ENCODE data around the gene DACT3.
A peak's percentile ranks its signal among the peaks of the same experiment; 100 is the strongest.

Gene DACT3

DNA sequence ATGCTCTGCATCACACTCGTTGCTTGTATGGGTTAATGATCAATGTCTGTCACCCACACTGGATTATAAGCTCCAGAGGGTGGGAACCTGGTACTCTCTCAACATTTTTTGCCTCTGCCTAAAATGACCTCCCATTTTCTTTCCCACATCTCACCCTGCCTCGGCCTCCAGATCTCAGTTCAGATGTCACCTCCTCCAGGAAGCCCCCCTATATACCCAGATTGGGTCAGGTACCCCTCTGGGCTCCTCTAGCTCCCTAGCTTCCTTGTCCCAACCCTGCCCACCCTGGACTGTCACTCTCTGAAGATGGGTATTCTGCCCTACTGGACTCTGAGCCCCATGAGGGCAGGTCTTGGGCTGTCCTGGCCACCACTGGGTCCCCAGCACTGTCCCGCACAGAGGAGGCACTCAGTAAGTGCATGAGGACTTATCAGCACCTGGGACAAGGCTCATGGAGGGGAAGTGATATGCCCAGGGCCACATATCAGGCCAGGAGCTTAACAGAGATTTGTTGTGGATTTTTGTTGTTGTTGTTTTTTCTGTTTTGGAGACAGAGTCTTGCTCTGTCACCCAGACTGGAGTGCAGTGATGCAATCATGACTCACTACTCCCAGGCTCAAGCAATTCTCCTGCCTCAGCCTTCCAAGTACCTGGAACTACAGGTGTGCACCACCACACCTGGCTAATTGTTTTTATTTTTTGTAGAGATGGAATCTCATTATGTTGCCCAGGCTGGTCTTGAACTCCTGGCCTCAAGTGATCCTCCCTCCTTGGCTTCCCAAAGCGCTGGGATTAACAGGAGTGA is 32.1 kb upstream of the DACT3 start:
- H3K9me3 ChIP-seq (ENCODE audit: control insufficient read depth in 2 of 2, low read length in 2 of 2): no peaks in the 10 kb centered on the region
- peaks cover 11% of the 10 kb centered on the region for H3K4me1 ChIP-seq (ENCODE audit: control insufficient read depth, insufficient read depth, low read length)
- H3K36me3 ChIP-seq (ENCODE audit: control insufficient read depth in 2 of 2, insufficient read depth in 2 of 2, low read length in 2 of 2): peaks cover 52 to 57% of the 10 kb centered on the region in 2 donors
- no peak overlapping the region for H3K27ac ChIP-seq (ENCODE audit: low read length)
- peak overlapping the region in 1 of 2 donors; percentile 29 for H3K9ac ChIP-seq (ENCODE audit: low read length in 2 of 2)
- H3K27me3 ChIP-seq (ENCODE audit: control insufficient read depth in 1 of 2, insufficient read depth in 2 of 2, low read length in 2 of 2): no peaks in the 10 kb centered on the region
- H3K4me3 ChIP-seq (ENCODE audit: low read length in 2 of 2): no peak overlapping the region

DNA sequence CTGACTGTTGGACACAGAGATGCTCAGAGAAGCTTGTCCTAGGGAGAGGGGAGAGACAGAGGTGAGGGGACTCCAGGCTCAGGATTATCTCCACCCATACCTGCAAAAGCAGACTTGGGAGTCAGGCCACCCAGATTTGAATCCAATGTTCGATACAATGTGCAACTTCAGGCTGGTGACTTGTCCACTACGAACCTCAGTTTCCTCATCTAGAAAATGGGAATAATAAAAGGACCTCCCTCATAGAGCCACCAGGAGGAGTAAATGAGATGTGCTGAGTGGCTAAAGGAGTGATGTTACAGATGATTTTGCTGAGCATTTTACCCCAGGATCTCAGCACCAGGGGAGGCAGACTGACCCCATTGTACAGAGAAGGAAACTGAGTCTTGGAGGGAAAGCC is 31.0 kb upstream of the DACT3 start:
- H3K4me3 ChIP-seq (ENCODE audit: low read length in 2 of 2): no peak overlapping the region

DNA sequence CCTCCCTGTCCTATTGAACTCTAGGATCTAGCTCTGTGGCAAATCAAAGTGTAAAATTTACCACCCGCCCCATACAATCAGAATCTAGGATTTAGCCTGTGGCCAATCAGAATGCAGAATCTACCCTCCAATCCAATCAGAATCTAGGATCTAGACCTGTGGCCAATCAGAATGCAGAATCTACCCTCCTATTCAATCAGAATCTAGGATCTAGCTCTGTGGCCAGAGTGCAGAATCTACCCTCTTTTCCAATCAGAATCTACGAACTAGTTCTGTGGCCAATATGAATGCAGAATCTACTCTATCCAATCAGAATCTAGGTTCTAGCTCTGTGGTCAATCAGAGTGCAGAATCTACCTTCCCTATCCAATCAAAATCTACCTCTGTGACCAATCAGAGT is 30.1 kb upstream of the DACT3 start:
- Histone ChIP-seq H3K27me3 (ENCODE audit: control insufficient read depth in 1 of 2, insufficient read depth in 2 of 2, low read length in 2 of 2) (no peaks in the 10 kb centered on the region), H3K27ac (ENCODE audit: low read length) (no peak overlapping the region), H3K36me3 (ENCODE audit: control insufficient read depth in 2 of 2, insufficient read depth in 2 of 2, low read length in 2 of 2) (peaks cover 60 to 61% of the 10 kb centered on the region in 2 donors), H3K4me1 (ENCODE audit: control insufficient read depth, insufficient read depth, low read length) (no peaks in the 10 kb centered on the region), H3K9ac (ENCODE audit: low read length in 2 of 2) (no peak overlapping the region), H3K9me3 (ENCODE audit: control insufficient read depth in 2 of 2, low read length in 2 of 2) (no peaks in the 10 kb centered on the region), H3K4me3 (ENCODE audit: low read length in 2 of 2) (no peak overlapping the region)

More for the DNA sequence above, 31.0 kb upstream of the DACT3 start:
- H3K9me3 ChIP-seq (ENCODE audit: control insufficient read depth in 2 of 2, low read length in 2 of 2): no peaks in the 10 kb centered on the region
- H3K4me1 ChIP-seq (ENCODE audit: control insufficient read depth, insufficient read depth, low read length): peaks cover 3% of the 10 kb centered on the region
- no peak overlapping the region for H3K27ac ChIP-seq (ENCODE audit: low read length)
- peaks cover 61 to 65% of the 10 kb centered on the region in 2 donors for H3K36me3 ChIP-seq (ENCODE audit: control insufficient read depth in 2 of 2, insufficient read depth in 2 of 2, low read length in 2 of 2)
- no peak overlapping the region for H3K9ac ChIP-seq (ENCODE audit: low read length in 2 of 2)
- H3K27me3 ChIP-seq (ENCODE audit: control insufficient read depth in 1 of 2, insufficient read depth in 2 of 2, low read length in 2 of 2): no peaks in the 10 kb centered on the region

DNA sequence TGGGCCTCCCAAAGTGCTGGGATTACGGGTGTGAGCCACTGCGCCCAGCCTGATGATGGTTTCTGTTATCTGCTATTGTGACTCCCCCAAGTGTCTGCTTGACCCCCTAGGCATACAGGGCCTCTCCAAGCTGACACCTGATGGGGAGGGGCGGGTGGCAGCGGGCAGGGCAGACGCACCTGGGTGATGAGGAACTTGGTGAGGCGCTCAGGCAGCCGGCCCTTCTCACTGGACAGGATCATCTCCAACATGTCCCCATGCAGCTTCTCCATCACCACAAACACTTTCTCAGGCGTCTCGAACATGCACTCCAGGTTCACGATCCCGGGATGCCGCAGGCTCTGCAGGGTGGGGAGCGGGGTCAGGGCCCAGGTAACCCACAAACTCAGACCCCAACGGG is 28.4 kb upstream of the DACT3 start:
- Histone ChIP-seq H3K4me1 (ENCODE audit: control insufficient read depth, insufficient read depth, low read length) (no peaks in the 10 kb centered on the region), H3K36me3 (ENCODE audit: control insufficient read depth in 2 of 2, insufficient read depth in 2 of 2, low read length in 2 of 2) (peaks cover 64 to 65% of the 10 kb centered on the region in 2 donors), H3K9me3 (ENCODE audit: control insufficient read depth in 2 of 2, low read length in 2 of 2) (no peaks in the 10 kb centered on the region), H3K9ac (ENCODE audit: low read length in 2 of 2) (no peak overlapping the region), H3K27me3 (ENCODE audit: control insufficient read depth in 1 of 2, insufficient read depth in 2 of 2, low read length in 2 of 2) (no peaks in the 10 kb centered on the region), H3K4me3 (ENCODE audit: low read length in 2 of 2) (no peak overlapping the region), H3K27ac (ENCODE audit: low read length) (no peak overlapping the region)

DNA sequence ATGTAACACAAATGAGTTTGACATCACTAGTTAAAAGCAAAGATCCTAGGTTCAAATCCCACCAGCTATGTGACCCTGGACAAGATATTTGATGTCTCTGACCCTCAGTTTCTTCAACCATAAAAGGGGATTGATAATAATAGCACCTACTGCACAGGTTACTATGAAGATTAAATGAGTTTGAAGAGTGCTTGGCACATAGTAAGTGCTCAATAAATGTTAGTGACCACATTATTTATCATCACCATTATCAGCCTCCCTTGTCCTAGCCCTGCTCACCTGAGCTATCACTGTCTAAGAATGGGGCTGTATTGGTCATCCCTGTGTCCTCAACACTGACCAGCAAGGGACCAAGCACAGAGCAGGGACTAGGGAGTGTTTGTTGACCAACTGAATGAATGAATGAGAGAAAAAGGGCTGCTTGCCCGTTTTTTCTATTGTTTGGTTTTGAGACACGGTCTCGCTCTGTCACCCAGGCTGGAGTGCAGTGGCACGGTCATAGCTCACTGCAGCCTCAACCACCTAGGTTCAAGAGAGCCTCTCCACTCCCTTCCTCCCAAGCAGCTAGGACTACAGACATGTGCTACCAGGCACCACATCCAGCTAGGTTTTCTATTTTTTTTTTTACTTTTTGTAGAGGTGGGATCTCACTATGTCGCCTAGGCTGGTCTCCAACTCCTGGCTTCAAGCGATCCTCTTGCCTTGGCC is 26.6 kb upstream of the DACT3 start:
- Histone ChIP-seq H3K4me3 (ENCODE audit: low read length in 2 of 2) (no peak overlapping the region), H3K27ac (ENCODE audit: low read length) (no peak overlapping the region), H3K36me3 (ENCODE audit: control insufficient read depth in 2 of 2, insufficient read depth in 2 of 2, low read length in 2 of 2) (peaks cover 53 to 60% of the 10 kb centered on the region in 2 donors), H3K9me3 (ENCODE audit: control insufficient read depth in 2 of 2, low read length in 2 of 2) (no peaks in the 10 kb centered on the region), H3K9ac (ENCODE audit: low read length in 2 of 2) (no peak overlapping the region), H3K4me1 (ENCODE audit: control insufficient read depth, insufficient read depth, low read length) (no peaks in the 10 kb centered on the region), H3K27me3 (ENCODE audit: control insufficient read depth in 1 of 2, insufficient read depth in 2 of 2, low read length in 2 of 2) (no peaks in the 10 kb centered on the region)

DNA sequence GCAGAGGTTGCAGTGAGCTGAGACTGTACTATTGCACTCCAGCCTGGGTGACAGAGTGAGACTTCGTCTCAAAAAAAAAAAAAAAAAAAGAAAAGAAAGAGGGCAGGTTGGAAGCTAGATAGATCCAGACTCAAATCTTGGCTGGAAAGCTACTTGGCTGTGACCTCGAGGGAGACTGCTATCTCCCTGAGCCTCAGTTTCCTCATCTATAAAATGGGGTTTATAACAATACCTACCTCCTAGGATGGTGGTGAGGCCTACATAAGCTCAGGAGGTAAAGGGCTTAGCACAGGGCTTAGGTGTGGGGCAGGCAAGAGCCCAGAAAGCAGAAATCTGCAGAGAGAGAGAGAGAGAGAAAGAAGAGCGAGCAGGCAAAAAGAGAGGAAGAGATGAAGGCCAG is 24.2 kb upstream of the DACT3 start:
- Histone ChIP-seq H3K4me3 (ENCODE audit: low read length in 2 of 2) (no peak overlapping the region), H3K4me1 (ENCODE audit: control insufficient read depth, insufficient read depth, low read length) (no peaks in the 10 kb centered on the region), H3K9ac (ENCODE audit: low read length in 2 of 2) (no peak overlapping the region), H3K27ac (ENCODE audit: low read length) (no peak overlapping the region), H3K9me3 (ENCODE audit: control insufficient read depth in 2 of 2, low read length in 2 of 2) (no peaks in the 10 kb centered on the region), H3K36me3 (ENCODE audit: control insufficient read depth in 2 of 2, insufficient read depth in 2 of 2, low read length in 2 of 2) (peaks cover 30 to 37% of the 10 kb centered on the region in 2 donors), H3K27me3 (ENCODE audit: control insufficient read depth in 1 of 2, insufficient read depth in 2 of 2, low read length in 2 of 2) (no peaks in the 10 kb centered on the region)

DNA sequence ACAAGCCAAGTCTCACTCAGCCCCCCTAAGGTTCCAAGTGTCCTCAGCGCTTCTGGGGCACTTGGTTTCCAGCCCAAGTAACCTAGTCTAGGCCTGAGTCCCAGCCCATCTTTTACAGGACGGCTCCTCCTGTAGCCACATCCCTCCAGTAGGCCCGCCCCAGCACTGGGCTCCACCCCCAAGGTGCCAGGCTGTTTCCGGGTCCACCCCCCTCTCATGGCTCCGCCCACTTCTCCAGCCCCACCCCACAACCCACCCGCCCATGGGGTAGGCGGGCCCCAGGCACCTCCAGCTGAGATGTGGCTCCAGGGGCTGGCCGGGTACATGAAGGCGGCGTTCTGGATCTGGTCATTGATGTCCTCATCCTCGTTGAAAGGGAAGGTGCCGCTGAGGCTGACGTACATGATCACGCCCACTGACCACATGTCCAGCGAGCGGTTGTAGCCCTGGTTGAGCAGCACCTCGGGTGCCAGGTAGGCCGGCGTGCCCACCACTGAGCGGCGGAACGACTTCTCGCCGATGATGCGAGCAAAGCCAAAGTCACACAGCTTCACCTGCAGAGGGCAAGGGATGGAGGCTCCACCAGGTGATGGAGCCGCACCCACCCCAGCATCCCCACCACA is 17.2 kb upstream of the DACT3 start:
- Histone ChIP-seq H3K27ac (ENCODE audit: low read length) (no peak overlapping the region), H3K27me3 (ENCODE audit: control insufficient read depth in 1 of 2, insufficient read depth in 2 of 2, low read length in 2 of 2) (no peaks in the 10 kb centered on the region), H3K9ac (ENCODE audit: low read length in 2 of 2) (no peak overlapping the region), H3K36me3 (ENCODE audit: control insufficient read depth in 2 of 2, insufficient read depth in 2 of 2, low read length in 2 of 2) (peaks cover 21 to 40% of the 10 kb centered on the region in 2 donors), H3K4me1 (ENCODE audit: control insufficient read depth, insufficient read depth, low read length) (no peaks in the 10 kb centered on the region), H3K9me3 (ENCODE audit: control insufficient read depth in 2 of 2, low read length in 2 of 2) (no peaks in the 10 kb centered on the region), H3K4me3 (ENCODE audit: low read length in 2 of 2) (no peak overlapping the region)

DNA sequence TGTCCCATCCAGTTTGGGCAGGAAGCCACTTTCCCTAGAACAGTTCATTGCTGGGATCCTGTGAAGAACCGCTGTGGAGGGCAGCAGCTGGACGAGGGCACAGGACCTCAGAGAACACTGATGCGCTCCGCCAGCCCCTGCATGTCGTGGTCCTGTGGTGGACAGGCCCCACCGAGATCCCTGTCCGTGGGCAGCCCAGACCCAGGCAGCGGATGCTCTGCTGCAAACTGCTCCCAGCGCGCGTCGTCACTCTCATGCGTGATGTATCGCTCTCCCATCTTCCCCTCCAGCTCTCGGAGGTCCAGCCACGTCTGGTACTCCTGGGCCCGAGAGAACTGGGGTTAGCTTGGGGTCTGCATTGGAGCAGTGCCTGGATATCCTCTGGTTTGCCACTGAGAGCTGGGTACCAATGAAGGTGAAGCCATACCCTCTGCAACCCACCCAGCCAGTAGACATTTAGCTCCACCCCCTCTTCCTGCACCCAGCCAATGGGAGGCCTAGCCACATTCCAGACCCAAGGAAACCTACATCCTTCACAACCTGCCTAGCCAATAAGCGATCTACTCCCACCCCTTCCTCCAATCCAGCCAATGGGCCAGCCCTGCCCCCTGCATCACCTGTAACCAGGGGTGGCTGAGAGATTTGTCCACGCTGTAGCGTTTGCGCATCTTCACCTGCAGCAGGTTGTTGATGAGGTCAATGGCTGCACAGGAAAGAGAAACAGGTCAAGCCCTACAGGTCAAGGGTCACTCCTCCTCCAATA is 13.6 kb upstream of the DACT3 start:
- H3K9me3 ChIP-seq (ENCODE audit: control insufficient read depth in 2 of 2, low read length in 2 of 2): no peaks in the 10 kb centered on the region
- no peak overlapping the region for H3K9ac ChIP-seq (ENCODE audit: low read length in 2 of 2)
- peaks cover 18 to 40% of the 10 kb centered on the region in 2 donors for H3K36me3 ChIP-seq (ENCODE audit: control insufficient read depth in 2 of 2, insufficient read depth in 2 of 2, low read length in 2 of 2)
- no peak overlapping the region for H3K4me3 ChIP-seq (ENCODE audit: low read length in 2 of 2)
- H3K27ac ChIP-seq (ENCODE audit: low read length): no peak overlapping the region
- H3K27me3 ChIP-seq (ENCODE audit: control insufficient read depth in 1 of 2, insufficient read depth in 2 of 2, low read length in 2 of 2): no peaks in the 10 kb centered on the region
- no peaks in the 10 kb centered on the region for H3K4me1 ChIP-seq (ENCODE audit: control insufficient read depth, insufficient read depth, low read length)

DNA sequence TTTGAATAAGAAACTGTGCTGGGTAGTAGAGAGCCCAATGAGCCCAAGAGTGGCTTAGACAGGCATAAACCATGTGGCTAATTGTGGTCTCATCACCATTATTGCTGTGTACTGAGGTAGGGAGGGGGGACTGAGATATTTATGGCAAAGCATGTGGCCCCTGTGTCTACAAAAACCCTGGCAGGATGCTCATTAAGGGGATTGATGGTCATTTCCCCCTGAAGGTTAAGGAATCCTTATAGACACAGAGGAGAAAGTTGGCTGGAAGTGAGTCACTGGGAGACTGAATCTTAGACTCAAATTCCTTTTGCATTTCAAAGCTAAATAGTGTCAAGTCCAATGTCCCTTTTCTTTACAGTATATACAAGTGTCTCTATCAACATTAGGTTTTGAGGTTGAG is 9.8 kb upstream of the DACT3 start:
- Histone ChIP-seq H3K27me3 (ENCODE audit: control insufficient read depth in 1 of 2, insufficient read depth in 2 of 2, low read length in 2 of 2) (no peaks in the 10 kb centered on the region), H3K36me3 (ENCODE audit: control insufficient read depth in 2 of 2, insufficient read depth in 2 of 2, low read length in 2 of 2) (peaks cover 11 to 20% of the 10 kb centered on the region in 2 donors), H3K27ac (ENCODE audit: low read length) (no peak overlapping the region), H3K9ac (ENCODE audit: low read length in 2 of 2) (no peak overlapping the region), H3K4me3 (ENCODE audit: low read length in 2 of 2) (no peak overlapping the region), H3K9me3 (ENCODE audit: control insufficient read depth in 2 of 2, low read length in 2 of 2) (no peaks in the 10 kb centered on the region), H3K4me1 (ENCODE audit: control insufficient read depth, insufficient read depth, low read length) (no peaks in the 10 kb centered on the region)

DNA sequence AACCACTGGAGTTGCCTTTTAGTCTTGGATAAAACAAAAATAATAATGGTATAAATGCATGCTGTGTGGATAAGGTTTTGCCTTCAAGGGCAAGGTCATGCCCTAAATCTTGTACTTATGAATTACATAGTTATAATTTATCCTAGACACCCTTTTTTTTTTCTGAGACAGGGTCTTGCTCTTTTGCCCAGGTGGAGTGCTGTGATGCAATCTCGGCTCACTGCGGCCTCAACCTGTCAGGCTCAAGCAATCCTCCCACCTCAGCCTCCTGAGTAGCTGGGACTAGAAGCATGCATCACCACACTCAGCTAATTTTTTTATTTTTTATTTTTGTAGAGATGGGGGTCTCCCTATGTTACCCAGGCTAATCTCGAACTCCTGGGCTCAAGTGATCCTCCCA is 7.7 kb upstream of the DACT3 start:
- H3K4me3 ChIP-seq (ENCODE audit: low read length in 2 of 2): no peak overlapping the region
- H3K27me3 ChIP-seq (ENCODE audit: control insufficient read depth in 1 of 2, insufficient read depth in 2 of 2, low read length in 2 of 2): no peaks in the 10 kb centered on the region
- H3K9me3 ChIP-seq (ENCODE audit: control insufficient read depth in 2 of 2, low read length in 2 of 2): no peaks in the 10 kb centered on the region
- H3K4me1 ChIP-seq (ENCODE audit: control insufficient read depth, insufficient read depth, low read length): no peaks in the 10 kb centered on the region
- H3K27ac ChIP-seq (ENCODE audit: low read length): no peak overlapping the region
- H3K36me3 ChIP-seq (ENCODE audit: control insufficient read depth in 2 of 2, insufficient read depth in 2 of 2, low read length in 2 of 2): peaks cover 0 to 6% of the 10 kb centered on the region in 2 donors
- H3K9ac ChIP-seq (ENCODE audit: low read length in 2 of 2): no peak overlapping the region
